NT2/D1 (cell line): ENCODE results near the gene CYB5R2.

Experiments used
- SUZ12 ChIP-seq: IDR thresholded peaks from 2 replicates; pipeline ENCODE4 v1.6.1; 2011; ENCODE audit not compliant: insufficient read length, insufficient read depth; ENCODE audit errors: extremely low read depth
- YY1 ChIP-seq: IDR thresholded peaks from 2 replicates; pipeline ENCODE4 v1.6.1; 2011; ENCODE audit not compliant: insufficient read length, insufficient read depth
- ZNF274 ChIP-seq: IDR thresholded peaks from 2 replicates; pipeline ENCODE4 v1.6.1; 2011; ENCODE audit warnings: mild to moderate bottlenecking, low read depth, low read length

GRCh38 chr11:7654195-7654705, 19.1 kb downstream of the CYB5R2 start:
- TF ChIP-seq YY1: no peak
- no peak for TF ChIP-seq ZNF274
- no peak for TF ChIP-seq SUZ12
